Breast epithelium (tissue), 4 donors: Measurements from ENCODE around the gene FBXO40. TPM values are rescaled to one million over a fixed set of nuclear protein-coding genes. Genes with fewer than 3 reads are reported as not detected.
"Not testable (repeated sequence)": the region's sequence is repeated elsewhere in the genome, so short reads cannot be mapped to it uniquely, and the experiment has no call there.

Experiments
- DNase-seq, 2 donors: peaks; one replicate each; pipeline ENCODE4 v3.0.0-alpha.2; 2019; ENCODE audit warnings: low spot score in 2 of 2
- H3K27ac ChIP-seq, 2 donors: fragments of 200-600 bp; sonication (generic) in 1 of 2; one replicate each; pipeline ENCODE4 v1.5.1; 2016 to 2019; ENCODE audit warnings: mild to moderate bottlenecking in 1 of 2
- H3K27me3 ChIP-seq, 2 donors: fragments of 200-600 bp; sonication (generic) in 1 of 2; one replicate each; pipeline versions ENCODE4 v1.5.1 to v1.6.0; 2017 to 2019; ENCODE audit warnings: control low read depth in 1 of 2, mild to moderate bottlenecking in 1 of 2
- H3K36me3 ChIP-seq: fragments of 200-600 bp; one replicate; pipeline ENCODE4 v1.5.1; 2019
- H3K4me1 ChIP-seq, 2 donors: fragments of 200-600 bp; sonication (generic); one replicate each; pipeline ENCODE4 v1.5.1; 2016 to 2019; ENCODE audit warnings: control low read depth in 1 of 2
- H3K4me3 ChIP-seq, 3 donors: fragments of 200-600 bp; sonication (generic); 1 replicate in 2 of 3; 2 replicates in 1 of 3; pipeline ENCODE4 v1.5.1; 2016 to 2019; ENCODE audit warnings: mild to moderate bottlenecking in 3 of 3, moderate library complexity in 2 of 3
- H3K9me3 ChIP-seq, 2 donors: fragments of 200-600 bp; sonication (generic) in 1 of 2; one replicate each; pipeline ENCODE4 v1.5.1; 2016 to 2019; ENCODE audit warnings: control low read depth in 1 of 2
- POLR2A ChIP-seq: fragments of 450-650 bp; IDR thresholded peaks from one replicate; pipeline ENCODE4 v1.6.1; 2016; ENCODE audit warnings: antibody characterized with exemption, mild to moderate bottlenecking, moderate library complexity
- POLR2AphosphoS5 ChIP-seq, 3 donors: sonication (generic); formaldehyde crosslinking; IDR thresholded peaks; one replicate each; pipeline ENCODE4 v1.6.1; 2017; ENCODE audit warnings: antibody characterized with exemption in 3 of 3
- intact Hi-C: fragments of 100-400 bp; cut with DNase I; formaldehyde crosslinking; loops from one replicate; pipeline ENCODE4 v1.15.1; 2023; ENCODE audit warnings: low total_unique reads
- total RNA-seq, 3 donors: library from RNA; depleted of rRNA; stranded (reverse); fragments of >200 nt; gene quantifications; one replicate each; pipeline ENCODE4 v1.1.0, GENCODE V29; 2016
- TF ChIP-seq, protein P1 (sequence below), 3 donors: fragments of 450-650 bp; IDR thresholded peaks; one replicate each; pipeline ENCODE4 v1.5.1; 2016 to 2017; ENCODE audit warnings: antibody characterized with exemption in 3 of 3, mild to moderate bottlenecking in 3 of 3, moderate library complexity in 3 of 3

Gene FBXO40
- total RNA-seq, 3 donors from 2014 or later: not detected

DNA sequence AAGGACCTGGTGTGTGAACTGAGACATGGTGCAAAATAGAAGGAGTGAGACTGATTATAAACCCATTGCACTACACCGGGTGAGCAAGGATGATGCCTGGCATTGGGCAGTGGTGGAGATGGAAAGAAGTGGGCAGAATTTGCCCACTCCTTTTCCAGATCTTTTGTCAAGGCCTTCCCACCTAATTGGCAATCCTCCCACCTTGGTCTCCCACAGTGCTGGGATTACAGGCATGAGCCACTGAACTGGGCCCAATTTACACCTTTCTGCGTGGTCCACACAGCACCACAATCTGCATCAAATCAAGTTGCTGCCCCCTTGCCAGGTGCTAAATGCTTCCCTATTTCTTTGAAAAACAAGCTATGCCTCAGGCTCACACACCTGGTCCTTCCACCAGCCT, 5.4 kb downstream of the FBXO40 start:
- intact Hi-C loops: no loop called here
- Histone ChIP-seq H3K36me3 (no peaks in the 10 kb centered on the region), H3K4me1 (no peaks in the 10 kb centered on the region), H3K27ac (no peak overlapping the region), H3K27me3 (no peaks in the 10 kb centered on the region), H3K4me3 (no peak overlapping the region), H3K9me3 (no peaks in the 10 kb centered on the region)
- TF ChIP-seq POLR2AphosphoS5 (IDR thresholded peaks at IDR 0.05) (no peak), POLR2A (no peak)
- TF ChIP-seq, protein P1, sequence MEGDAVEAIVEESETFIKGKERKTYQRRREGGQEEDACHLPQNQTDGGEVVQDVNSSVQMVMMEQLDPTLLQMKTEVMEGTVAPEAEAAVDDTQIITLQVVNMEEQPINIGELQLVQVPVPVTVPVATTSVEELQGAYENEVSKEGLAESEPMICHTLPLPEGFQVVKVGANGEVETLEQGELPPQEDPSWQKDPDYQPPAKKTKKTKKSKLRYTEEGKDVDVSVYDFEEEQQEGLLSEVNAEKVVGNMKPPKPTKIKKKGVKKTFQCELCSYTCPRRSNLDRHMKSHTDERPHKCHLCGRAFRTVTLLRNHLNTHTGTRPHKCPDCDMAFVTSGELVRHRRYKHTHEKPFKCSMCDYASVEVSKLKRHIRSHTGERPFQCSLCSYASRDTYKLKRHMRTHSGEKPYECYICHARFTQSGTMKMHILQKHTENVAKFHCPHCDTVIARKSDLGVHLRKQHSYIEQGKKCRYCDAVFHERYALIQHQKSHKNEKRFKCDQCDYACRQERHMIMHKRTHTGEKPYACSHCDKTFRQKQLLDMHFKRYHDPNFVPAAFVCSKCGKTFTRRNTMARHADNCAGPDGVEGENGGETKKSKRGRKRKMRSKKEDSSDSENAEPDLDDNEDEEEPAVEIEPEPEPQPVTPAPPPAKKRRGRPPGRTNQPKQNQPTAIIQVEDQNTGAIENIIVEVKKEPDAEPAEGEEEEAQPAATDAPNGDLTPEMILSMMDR (IDR thresholded peaks at IDR 0.05): no peak
- DNase-seq: no peak

DNA sequence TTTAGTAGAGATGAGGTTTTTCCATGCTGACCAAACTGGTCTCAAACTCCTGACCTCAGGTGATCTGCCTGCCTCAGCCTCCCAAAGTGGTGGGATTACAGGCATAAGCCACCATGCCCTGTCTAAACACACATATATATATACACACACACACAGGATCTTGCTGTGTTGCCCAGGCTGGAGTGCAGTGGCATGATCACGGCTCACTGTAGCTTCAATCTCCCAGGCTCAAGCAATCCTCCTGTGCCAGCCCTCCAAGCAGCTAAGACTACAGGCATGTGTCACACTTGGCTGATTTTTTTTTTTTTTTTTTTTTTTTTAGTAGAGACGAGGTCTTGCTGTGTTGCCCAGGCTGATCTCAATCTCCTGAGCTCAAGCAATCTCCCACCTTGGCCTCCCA, 6.7 kb downstream of the FBXO40 start:
- H3K9me3 ChIP-seq, H3K27ac ChIP-seq, H3K4me3 ChIP-seq, H3K4me1 ChIP-seq, H3K36me3 ChIP-seq, intact Hi-C loops, H3K27me3 ChIP-seq, DNase-seq: not testable (repeated sequence)

DNA sequence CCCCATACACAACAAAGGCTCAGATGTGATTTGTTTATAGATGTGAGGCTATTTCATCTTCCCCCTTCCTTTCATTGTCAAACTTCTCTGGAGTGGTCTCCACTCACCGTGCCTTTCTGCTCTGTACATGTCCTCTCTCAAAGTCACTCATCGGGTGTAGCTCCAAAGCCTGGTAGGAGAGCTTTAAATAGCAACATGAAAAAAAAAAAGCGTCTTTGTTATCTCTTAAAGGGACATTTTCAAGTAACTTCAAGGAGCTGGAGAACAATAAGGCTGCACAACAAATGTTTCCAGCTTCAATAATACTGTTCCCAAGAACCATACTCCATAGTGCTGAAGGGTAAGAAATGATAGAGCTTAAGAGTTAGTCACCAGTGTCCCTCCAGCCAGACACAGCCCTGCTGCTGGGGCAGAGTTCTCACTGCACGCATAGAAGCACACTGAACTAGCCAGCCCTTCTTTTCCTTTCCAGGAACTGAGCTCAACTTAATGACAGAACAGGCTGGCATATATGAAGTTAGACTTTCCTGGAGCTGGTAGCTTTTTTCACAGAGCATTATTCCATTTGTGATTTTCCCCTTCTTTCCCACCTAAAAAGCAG, 8.1 kb downstream of the FBXO40 start:
- no peaks in the 10 kb centered on the region for H3K9me3 ChIP-seq
- no peaks in the 10 kb centered on the region for H3K27me3 ChIP-seq
- intact Hi-C loops: no loop called here
- H3K4me3 ChIP-seq: no peak overlapping the region
- H3K4me1 ChIP-seq: no peaks in the 10 kb centered on the region
- DNase-seq: no peak
- H3K27ac ChIP-seq: no peak overlapping the region
- TF ChIP-seq, protein P1 (IDR thresholded peaks at IDR 0.05): no peak
- no peak for TF ChIP-seq POLR2AphosphoS5 (IDR thresholded peaks at IDR 0.05)
- TF ChIP-seq POLR2A: no peak
- no peaks in the 10 kb centered on the region for H3K36me3 ChIP-seq

DNA sequence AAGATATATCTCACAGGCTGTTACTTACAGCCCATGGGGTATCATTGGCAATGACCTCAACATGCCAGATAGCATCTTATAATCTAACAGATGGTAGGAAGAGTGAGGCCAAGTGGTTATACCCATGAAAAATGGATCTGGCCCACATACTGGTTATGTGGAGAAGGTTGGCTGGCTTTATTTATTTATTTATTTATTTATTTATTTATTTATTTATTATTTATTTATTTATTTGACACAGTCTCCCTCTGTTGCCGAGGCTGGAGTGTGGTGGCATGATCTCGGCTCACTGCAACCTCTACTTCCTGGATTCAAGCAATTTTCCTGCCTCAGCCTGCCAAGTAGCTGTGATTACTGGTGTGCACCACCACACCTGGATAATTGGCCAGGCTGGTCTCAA, 11.6 kb downstream of the FBXO40 start:
- H3K4me1 ChIP-seq: no peaks in the 10 kb centered on the region
- H3K9me3 ChIP-seq: no peaks in the 10 kb centered on the region
- no peak overlapping the region for H3K4me3 ChIP-seq
- no peaks in the 10 kb centered on the region for H3K36me3 ChIP-seq
- intact Hi-C loops: no loop called here
- no peak overlapping the region for H3K27ac ChIP-seq
- no peak for DNase-seq
- H3K27me3 ChIP-seq: no peaks in the 10 kb centered on the region
- TF ChIP-seq, protein P1 (IDR thresholded peaks at IDR 0.05): no peak
- no peak for TF ChIP-seq POLR2A
- no peak for TF ChIP-seq POLR2AphosphoS5 (IDR thresholded peaks at IDR 0.05)

DNA sequence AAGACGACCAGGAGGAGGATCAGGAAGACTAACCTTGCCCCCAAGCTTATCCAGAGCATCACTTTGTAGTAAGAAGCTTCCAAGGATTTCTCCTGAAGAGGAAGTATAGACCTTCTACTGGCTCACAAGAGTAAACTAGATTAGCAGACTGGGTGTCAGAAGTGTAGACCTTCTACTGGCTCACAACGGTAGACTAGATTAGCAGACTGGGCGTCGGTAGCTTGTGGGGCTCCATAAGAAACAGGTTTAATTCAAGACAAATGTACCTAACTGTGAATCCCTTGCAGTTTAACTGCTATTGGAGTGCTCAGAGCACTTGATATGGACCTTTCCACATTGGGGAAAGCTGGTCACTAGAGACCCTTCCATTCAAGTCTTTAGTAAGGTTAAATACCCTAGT, 12.9 kb downstream of the FBXO40 start:
- intact Hi-C loops: no loop called here
- Histone ChIP-seq H3K9me3 (no peaks in the 10 kb centered on the region), H3K36me3 (no peaks in the 10 kb centered on the region), H3K27ac (no peak overlapping the region), H3K4me3 (no peak overlapping the region), H3K4me1 (no peaks in the 10 kb centered on the region), H3K27me3 (no peaks in the 10 kb centered on the region)
- DNase-seq: no peak
- no peak for TF ChIP-seq POLR2A
- TF ChIP-seq POLR2AphosphoS5 (IDR thresholded peaks at IDR 0.05): no peak
- TF ChIP-seq, protein P1 (IDR thresholded peaks at IDR 0.05): no peak

DNA sequence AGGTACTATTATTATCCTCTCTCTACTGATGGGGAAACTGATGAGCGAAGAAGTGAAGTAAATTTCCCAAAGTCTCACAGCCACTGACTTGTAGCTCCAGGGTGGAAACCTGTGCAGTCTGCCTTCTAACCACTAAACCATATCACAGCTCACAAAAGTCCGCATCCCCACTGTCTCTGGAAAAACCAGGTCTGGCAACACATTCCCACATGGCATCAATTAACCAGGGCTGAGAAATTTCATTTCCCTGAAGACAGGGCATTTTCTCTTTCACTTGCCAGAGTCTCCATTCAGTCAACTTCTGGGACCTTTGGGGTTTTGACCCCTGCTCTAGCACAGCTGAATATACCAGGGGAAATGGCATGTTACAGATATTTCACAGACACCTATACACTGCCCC, 26.5 kb downstream of the FBXO40 start:
- Histone ChIP-seq H3K9me3 (no peaks in the 10 kb centered on the region), H3K4me1 (no peaks in the 10 kb centered on the region), H3K4me3 (no peak overlapping the region), H3K27me3 (no peaks in the 10 kb centered on the region), H3K27ac (no peak overlapping the region), H3K36me3 (no peaks in the 10 kb centered on the region)
- intact Hi-C loops: loop anchor here (10.0 kb wide), 1 partner anchor 1055 kb away; no protein-coding TSS in a partner anchor
- TF ChIP-seq, protein P1 (IDR thresholded peaks at IDR 0.05): no peak
- TF ChIP-seq POLR2A (no peak), POLR2AphosphoS5 (IDR thresholded peaks at IDR 0.05) (no peak)
- no peak for DNase-seq
